HG03354 (cell line): Measurements from ENCODE around the gene RILP.
"Not testable (repeated sequence)": the region's sequence is repeated elsewhere in the genome, so short reads cannot be mapped to it uniquely, and the experiment has no call there.

Source experiments
- ATAC-seq: cut with Tn5 transposase; IDR thresholded peaks from one replicate; pipeline ENCODE4 v1.9.1; 2021; ENCODE audit warnings: mild to moderate bottlenecking; ENCODE audit not compliant: unreplicated experiment, poor library complexity, severe bottlenecking

The RILP gene

DNA sequence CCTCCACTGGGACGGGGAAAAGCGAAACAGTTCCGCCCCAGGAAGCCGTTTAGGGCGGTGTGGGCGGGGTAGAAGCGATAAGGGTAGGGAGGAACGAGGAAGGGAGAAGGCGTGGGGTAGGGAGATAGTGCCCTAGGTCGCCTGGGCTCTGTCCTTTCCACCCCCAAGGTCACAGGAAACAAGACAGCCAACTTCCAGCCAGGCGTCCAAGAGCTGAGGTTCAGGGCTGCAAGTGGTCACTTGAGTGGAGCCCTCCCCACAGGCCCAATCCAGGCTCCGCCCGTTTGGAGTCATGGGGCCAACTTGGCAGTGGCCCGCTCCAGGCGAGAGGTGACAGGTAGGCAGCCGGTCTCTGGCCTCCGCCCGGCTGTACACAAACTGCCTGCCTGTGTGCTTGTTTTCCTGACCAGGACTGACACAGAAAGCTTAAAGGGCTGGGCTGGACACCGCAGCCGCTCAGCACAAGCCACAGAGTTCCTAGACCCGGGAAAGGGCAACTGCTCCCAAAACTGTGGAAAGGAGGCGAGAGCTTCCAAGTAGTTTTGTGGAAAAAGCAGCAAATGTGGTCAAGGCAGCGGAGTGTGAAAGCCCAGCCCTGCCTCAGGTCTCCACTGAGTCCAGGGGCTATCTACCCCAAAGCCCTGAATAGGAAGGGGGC lies at the start of gene RILP:
Gene RILP (minus strand): TSS at position 23 of the 658 bp plus-strand sequence. CDS start 62 bp downstream, outside the sequence.
- no peak for ATAC-seq

GRCh38 chr17:1697681-1698080 lies 48.0 kb upstream of the RILP start:
- no peak for ATAC-seq

GRCh38 chr17:1695365-1695764 lies 45.7 kb upstream of the RILP start:
- ATAC-seq, result no peak

- ATAC-seq, result no peak
Observed at GRCh38 chr17:1693339-1693738, 43.7 kb upstream of the RILP start.

- no peak for ATAC-seq
Observed at GRCh38 chr17:1690544-1691221, 41.0 kb upstream of the RILP start.

DNA sequence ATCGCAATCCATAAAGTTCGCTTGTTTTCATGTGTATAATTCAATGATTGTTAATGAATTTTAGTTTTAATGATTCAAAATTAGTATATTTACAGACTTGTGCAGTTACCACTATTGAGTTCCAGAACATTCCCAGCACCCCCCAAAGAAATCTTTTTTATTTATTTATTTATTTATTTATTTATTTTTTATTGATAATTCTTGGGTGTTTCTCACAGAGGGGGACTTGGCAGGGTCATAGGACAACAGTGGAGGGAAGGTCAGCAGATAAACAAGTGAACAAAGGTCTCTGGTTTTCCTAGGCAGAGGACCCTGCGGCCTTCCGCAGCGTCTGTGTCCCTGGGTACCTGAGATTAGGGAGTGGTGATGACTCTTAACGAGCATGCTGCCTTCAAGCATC lies 38.7 kb upstream of the RILP start:
- not testable (repeated sequence) for ATAC-seq

- no peak for ATAC-seq
Observed at GRCh38 chr17:1686086-1686485, 36.4 kb upstream of the RILP start.

DNA sequence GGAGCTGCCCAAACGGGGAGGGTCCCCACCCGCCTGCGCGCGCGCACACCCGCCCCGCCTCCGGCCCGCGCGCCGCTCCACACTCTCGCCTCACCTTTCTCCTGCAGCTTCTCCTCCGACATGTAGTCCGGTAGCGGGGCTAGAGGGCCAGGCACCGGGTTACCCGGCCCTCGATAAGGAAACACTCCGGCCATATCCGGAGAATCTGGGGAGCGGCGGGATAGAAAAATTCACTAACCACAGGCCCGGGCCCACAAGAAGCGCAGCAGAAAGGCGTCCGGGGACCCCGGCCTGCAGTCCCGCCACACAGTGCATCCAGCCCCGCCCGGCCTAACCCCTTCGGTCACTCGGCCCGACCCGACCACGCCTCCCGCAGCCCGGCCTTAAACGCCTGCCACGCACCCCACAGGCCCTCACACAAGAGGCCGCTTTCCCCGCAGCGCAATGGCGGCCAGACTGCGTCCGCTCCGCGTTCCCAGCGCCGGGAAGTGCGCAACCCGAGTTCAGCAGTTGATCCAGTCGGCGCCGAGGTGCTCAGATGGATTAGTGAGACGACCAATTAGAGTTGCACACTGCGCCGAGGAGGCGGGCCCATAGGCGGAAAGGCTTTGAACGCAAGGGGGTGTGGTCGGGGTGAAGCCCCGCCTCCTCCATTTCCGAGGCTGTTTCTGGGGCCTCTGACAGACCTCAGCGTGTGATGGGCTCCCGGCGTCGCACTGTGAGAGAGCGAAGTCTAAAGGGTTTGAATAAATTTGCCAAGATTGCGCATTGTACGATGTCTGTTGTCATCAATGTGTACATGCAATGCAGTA lies 34.9 kb upstream of the RILP start, which contains the start of gene PRPF8:
Gene PRPF8 (minus strand): TSS at position 490 of the 812 bp plus-strand sequence. CDS start 296 bp downstream, at position 194.
- peak; percentile 97 for ATAC-seq

DNA sequence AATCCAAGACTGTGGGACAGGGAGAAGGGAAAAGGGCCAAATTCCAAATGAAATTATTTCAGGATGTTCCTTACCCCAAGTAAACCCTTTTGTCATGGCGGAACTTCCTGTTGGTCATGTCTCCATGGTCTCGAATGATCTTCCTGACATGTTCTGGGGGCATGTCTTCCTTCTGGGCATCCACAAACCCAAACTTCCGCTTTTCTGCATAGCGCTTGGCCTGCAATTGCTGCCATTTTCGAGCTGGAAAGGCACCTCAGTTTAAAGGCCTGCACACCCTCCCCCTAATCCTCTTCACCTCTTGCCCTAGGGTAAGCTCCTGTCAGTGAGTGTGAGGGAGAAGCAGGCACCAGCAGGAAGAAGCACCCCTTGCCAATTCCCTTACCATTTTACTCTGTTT lies 33.8 kb upstream of the RILP start:
- no peak for ATAC-seq

GRCh38 chr17:1676401-1676800 lies 26.7 kb upstream of the RILP start:
- no peak for ATAC-seq

- no peak for ATAC-seq
Observed at GRCh38 chr17:1673041-1673785, 23.5 kb upstream of the RILP start.

GRCh38 chr17:1663934-1664333 lies 14.3 kb upstream of the RILP start:
- not testable (repeated sequence) for ATAC-seq

GRCh38 chr17:1661045-1661444 lies 11.4 kb upstream of the RILP start:
- ATAC-seq, result no peak

DNA sequence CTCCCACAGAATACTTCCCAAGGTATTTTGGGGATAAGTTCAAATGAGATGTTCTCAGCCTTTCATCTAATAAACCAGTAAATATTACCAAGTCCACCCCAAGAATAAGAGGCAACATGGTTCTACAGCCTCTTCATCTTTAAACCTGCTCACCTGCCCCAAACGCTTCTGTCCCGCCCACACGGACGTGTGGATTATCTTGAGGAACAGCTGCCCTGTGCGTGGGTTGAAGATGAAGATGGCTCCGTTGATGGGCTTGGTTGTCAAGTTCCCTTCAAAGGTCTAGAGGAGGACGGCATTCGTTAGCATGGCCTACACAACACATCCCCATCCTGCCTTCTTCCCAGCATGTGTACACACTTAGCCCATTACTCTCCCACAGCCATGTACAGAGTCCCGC lies 8.4 kb upstream of the RILP start:
- ATAC-seq, result no peak

DNA sequence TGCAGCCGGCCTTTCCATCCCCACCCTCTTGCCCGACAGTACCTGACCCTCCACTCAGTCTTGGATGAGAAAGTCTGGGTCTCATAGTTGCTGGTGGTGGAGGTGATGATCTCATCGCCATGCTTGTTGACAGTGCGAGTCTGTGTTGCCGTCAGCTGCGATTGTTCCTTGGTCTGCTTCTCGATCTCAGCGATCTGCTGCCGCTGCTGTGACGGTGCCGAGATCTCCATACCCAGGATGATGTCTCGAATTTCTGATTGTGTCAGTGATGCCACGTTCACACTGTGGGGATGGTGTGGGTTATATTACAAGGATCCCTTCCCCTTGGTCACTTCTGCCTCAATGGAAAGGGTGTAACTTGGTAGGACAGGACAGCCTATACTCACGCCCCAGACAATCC lies 4.1 kb upstream of the RILP start:
- no peak for ATAC-seq

DNA sequence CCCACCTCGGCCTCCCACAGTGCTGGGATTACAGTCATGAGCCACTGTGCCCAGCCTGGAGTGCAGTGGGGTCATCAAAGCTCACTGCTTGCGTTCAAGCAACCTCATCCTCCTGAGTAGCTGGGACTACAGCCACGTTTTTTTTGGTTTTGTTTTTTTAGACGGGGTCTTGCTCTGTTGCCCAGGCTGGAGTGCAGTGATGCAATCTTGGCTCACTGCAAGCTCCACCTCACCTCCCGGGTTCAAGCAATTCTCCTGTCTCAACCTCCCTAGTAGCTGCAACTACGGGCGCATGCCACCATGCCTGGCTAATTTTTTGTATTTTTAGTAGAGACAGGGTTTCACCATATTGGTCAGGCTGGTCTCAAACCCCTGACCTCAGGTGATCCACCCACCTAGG lies 3.1 kb upstream of the RILP start:
- ATAC-seq, result not testable (repeated sequence)

GRCh38 chr17:1651559-1651844 lies 1.8 kb upstream of the RILP start:
- ATAC-seq, result no peak

- ATAC-seq, result no peak
Observed at GRCh38 chr17:1650731-1651558, 1.3 kb upstream of the RILP start.
